ENCODE data around the gene NUTM1.

The NUTM1 gene

DNA sequence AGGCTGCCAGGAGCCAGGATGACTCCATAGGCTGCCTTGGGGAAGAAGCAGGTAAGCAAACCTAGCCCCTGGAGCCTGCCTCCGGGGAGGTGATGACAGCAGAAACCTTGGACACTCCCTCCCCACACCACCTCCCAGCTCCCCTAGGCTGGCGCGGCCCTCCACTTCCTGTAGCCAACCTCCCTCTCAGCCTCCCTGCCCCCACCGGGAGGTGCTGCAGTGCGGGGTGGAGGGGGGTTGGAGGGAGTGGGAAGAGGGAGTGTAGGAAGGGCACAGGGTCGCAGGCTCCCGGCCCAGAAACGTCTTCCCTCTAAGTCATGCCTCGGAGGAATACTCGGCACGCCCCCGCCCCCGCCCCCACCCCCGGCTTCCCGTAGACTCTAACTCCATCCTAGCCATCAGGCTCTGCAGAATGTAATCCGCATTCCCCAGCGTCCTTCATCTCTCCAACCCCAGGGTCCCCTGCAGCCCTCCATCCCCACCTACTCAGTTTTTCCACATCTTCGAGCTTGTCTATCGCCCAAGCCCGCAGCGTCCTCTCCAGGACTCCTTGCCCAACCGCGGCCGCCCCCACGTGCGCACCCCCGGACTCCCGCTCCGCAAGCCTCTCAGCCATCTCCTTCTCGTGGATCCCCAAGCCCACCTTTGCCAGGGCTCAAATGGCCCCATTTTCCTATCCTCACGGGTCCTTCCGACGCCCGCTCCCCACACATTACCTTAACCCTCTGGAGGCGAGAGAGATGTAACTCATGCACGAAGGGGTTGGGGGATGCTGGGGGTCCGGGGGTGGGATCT, 23.4 kb downstream of the NUTM1 start (continued):
- TF ChIP-seq ZNF132 (tag by site-specific recombination; IDR thresholded peaks at IDR 0.05; ENCODE audit: borderline replicate concordance), result no peak
- no peak for TF ChIP-seq ZNF843 (tag by site-specific recombination; IDR thresholded peaks at IDR 0.05)
- 0 out of 2 replicates have a peak, but pooled peaks have one; percentile 24 for TF ChIP-seq ZNF16 (tag by site-specific recombination; IDR thresholded peaks at IDR 0.05; ENCODE audit: low read depth)
- no peak; the same call in 1 of the 2 replicates for TF ChIP-seq ZBTB48 (tag by site-specific recombination; IDR thresholded peaks at IDR 0.05)
- TF ChIP-seq ZNF777 (tag by site-specific recombination; IDR thresholded peaks at IDR 0.05; ENCODE audit: borderline replicate concordance), result no peak
- TF ChIP-seq GLIS2 (tag by site-specific recombination; IDR thresholded peaks at IDR 0.05), result peak; percentile 71; the same call in 1 of the 2 replicates
- TF ChIP-seq KLF17 (tag by site-specific recombination; IDR thresholded peaks at IDR 0.05), result peak; percentile 40; the same call in 1 of the 2 replicates
- peak; percentile 46; the same call in 1 of the 2 replicates for TF ChIP-seq KLF16 (tag by site-specific recombination; IDR thresholded peaks at IDR 0.05)
- TF ChIP-seq ZNF248 (tag by site-specific recombination; IDR thresholded peaks at IDR 0.05), result no peak
- no peak for TF ChIP-seq ZNF501 (tag by site-specific recombination; IDR thresholded peaks at IDR 0.05)
- peak; percentile 55; the same call in 1 of the 2 replicates for TF ChIP-seq SP7 (tag by site-specific recombination; IDR thresholded peaks at IDR 0.05)
- peak; percentile 10 for TF ChIP-seq ZBTB26 (tag by site-specific recombination; optimal IDR thresholded peaks at IDR 0.05)
- TF ChIP-seq ZBTB8A (tag by site-specific recombination; IDR thresholded peaks at IDR 0.05), result peak; percentile 26
- TF ChIP-seq KLF9 (tag by site-specific recombination; IDR thresholded peaks at IDR 0.05; ENCODE audit: low read depth), result peak; percentile 60; the same call in 1 of the 2 replicates
- TF ChIP-seq KLF1 (tag by site-specific recombination; IDR thresholded peaks at IDR 0.05), result peak; percentile 46; the same call in 1 of the 2 replicates
- peak; percentile 88 for TF ChIP-seq WT1 (tag by site-specific recombination; IDR thresholded peaks at IDR 0.05)
- TF ChIP-seq ZIC2 (tag by site-specific recombination; IDR thresholded peaks at IDR 0.05), result peak; percentile 19; the same call in 1 of the 2 replicates
- TF ChIP-seq, protein P1, sequence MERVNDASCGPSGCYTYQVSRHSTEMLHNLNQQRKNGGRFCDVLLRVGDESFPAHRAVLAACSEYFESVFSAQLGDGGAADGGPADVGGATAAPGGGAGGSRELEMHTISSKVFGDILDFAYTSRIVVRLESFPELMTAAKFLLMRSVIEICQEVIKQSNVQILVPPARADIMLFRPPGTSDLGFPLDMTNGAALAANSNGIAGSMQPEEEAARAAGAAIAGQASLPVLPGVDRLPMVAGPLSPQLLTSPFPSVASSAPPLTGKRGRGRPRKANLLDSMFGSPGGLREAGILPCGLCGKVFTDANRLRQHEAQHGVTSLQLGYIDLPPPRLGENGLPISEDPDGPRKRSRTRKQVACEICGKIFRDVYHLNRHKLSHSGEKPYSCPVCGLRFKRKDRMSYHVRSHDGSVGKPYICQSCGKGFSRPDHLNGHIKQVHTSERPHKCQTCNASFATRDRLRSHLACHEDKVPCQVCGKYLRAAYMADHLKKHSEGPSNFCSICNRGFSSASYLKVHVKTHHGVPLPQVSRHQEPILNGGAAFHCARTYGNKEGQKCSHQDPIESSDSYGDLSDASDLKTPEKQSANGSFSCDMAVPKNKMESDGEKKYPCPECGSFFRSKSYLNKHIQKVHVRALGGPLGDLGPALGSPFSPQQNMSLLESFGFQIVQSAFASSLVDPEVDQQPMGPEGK (tag by site-specific recombination; IDR thresholded peaks at IDR 0.05), result peak; percentile 47; the same call in 1 of the 2 replicates
- TF ChIP-seq ZNF600 (tag by site-specific recombination; IDR thresholded peaks at IDR 0.05), result peak; percentile 39; the same call in 1 of the 2 replicates
- TF ChIP-seq ZNF610 (tag by site-specific recombination; IDR thresholded peaks at IDR 0.05; ENCODE audit: borderline replicate concordance), result no peak
- TF ChIP-seq ZNF449 (tag by site-specific recombination; IDR thresholded peaks at IDR 0.05), result no peak
- TF ChIP-seq ZNF416 (tag by site-specific recombination; IDR thresholded peaks at IDR 0.05), result no peak
- TF ChIP-seq ZNF571 (tag by site-specific recombination; IDR thresholded peaks at IDR 0.05), result no peak
- TF ChIP-seq ZNF76 (tag by site-specific recombination; IDR thresholded peaks at IDR 0.05; ENCODE audit: borderline replicate concordance, low read depth), result no peak; the same call in 1 of the 2 replicates
- peak; percentile 87 for TF ChIP-seq ZFHX2 (tag by site-specific recombination; conservative IDR thresholded peaks at IDR 0.05)
- no peak for TF ChIP-seq ZNF354C (tag by site-specific recombination; IDR thresholded peaks at IDR 0.05; ENCODE audit: borderline replicate concordance, low read depth)
- TF ChIP-seq, protein P2, sequence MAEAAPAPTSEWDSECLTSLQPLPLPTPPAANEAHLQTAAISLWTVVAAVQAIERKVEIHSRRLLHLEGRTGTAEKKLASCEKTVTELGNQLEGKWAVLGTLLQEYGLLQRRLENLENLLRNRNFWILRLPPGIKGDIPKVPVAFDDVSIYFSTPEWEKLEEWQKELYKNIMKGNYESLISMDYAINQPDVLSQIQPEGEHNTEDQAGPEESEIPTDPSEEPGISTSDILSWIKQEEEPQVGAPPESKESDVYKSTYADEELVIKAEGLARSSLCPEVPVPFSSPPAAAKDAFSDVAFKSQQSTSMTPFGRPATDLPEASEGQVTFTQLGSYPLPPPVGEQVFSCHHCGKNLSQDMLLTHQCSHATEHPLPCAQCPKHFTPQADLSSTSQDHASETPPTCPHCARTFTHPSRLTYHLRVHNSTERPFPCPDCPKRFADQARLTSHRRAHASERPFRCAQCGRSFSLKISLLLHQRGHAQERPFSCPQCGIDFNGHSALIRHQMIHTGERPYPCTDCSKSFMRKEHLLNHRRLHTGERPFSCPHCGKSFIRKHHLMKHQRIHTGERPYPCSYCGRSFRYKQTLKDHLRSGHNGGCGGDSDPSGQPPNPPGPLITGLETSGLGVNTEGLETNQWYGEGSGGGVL (tag by site-specific recombination; IDR thresholded peaks at IDR 0.05), result peak; percentile 99
- TF ChIP-seq EGR2 (tag by site-specific recombination; IDR thresholded peaks at IDR 0.05; ENCODE audit: low read depth), result peak; percentile 76
- TF ChIP-seq ZNF266 (tag by site-specific recombination; IDR thresholded peaks at IDR 0.05; ENCODE audit: low read depth), result no peak
- peak; percentile 69 for TF ChIP-seq SP3 (tag by site-specific recombination; IDR thresholded peaks at IDR 0.05)
- peak; percentile 65; the same call in 1 of the 2 replicates for TF ChIP-seq IKZF3 (tag by site-specific recombination; IDR thresholded peaks at IDR 0.05)
- peak; percentile 75 for TF ChIP-seq SP2 (tag by site-specific recombination; IDR thresholded peaks at IDR 0.05)
